Sigmoid colon (tissue), 7 donors: ENCODE data around the gene CTPS2. TPM values are rescaled to one million over a fixed set of nuclear protein-coding genes. Genes with fewer than 3 reads are reported as not detected.
"Not testable (repeated sequence)": the region's sequence is repeated elsewhere in the genome, so short reads cannot be mapped to it uniquely, and the experiment has no call there.

Source experiments
- DNase-seq: peaks from one replicate; pipeline ENCODE4 v3.0.0-alpha.2; 2019
- H3K27ac ChIP-seq, 4 donors: fragments of 200-600 bp; sonication (generic); one replicate each; pipeline ENCODE4 v1.5.1; 2016 to 2019; ENCODE audit warnings: mild to moderate bottlenecking in 1 of 4
- H3K27me3 ChIP-seq, 3 donors: fragments of 200-600 bp; sonication (generic); one replicate each; pipeline ENCODE4 v1.5.1; 2019; ENCODE audit warnings: mild to moderate bottlenecking in 1 of 3
- H3K36me3 ChIP-seq, 4 donors: fragments of 200-600 bp; sonication (generic); one replicate each; pipeline ENCODE4 v1.5.1; 2016 to 2019
- H3K4me1 ChIP-seq, 4 donors: fragments of 200-600 bp; sonication (generic); one replicate each; pipeline ENCODE4 v1.5.1; 2017 to 2019
- H3K4me3 ChIP-seq, 4 donors: fragments of 200-600 bp; sonication (generic); one replicate each; pipeline ENCODE4 v1.5.1; 2017 to 2019; ENCODE audit warnings: mild to moderate bottlenecking in 2 of 4, moderate library complexity in 1 of 4
- H3K9me3 ChIP-seq, 4 donors: fragments of 200-600 bp in 3 of 4; sonication (generic) in 3 of 4; one replicate each; pipeline versions ENCODE4 v1.5.1 to v1.6.1; 2013 to 2019
- CTCF ChIP-seq, 4 experiments: fragments of 450-650 bp in 3 of 4; fragments of 200-600 bp in 1 of 4; IDR thresholded peaks; one replicate each; pipeline ENCODE4 v1.5.1; 2016 to 2019; ENCODE audit warnings: antibody characterized with exemption in 4 of 4, mild to moderate bottlenecking in 3 of 4, moderate library complexity in 2 of 4
- EP300 ChIP-seq, 4 donors: sonication (generic); formaldehyde crosslinking; IDR thresholded peaks; one replicate each; pipeline ENCODE4 v1.6.1; 2017; ENCODE audit warnings: antibody characterized with exemption in 4 of 4
- POLR2A ChIP-seq, 2 donors: fragments of 450-650 bp; IDR thresholded peaks; one replicate each; pipeline ENCODE4 v1.6.1; 2016; ENCODE audit warnings: antibody characterized with exemption in 2 of 2, mild to moderate bottlenecking in 2 of 2, moderate library complexity in 2 of 2
- POLR2AphosphoS5 ChIP-seq, 4 donors: sonication (generic); formaldehyde crosslinking; IDR thresholded peaks; one replicate each; pipeline ENCODE4 v1.6.1; 2017; ENCODE audit warnings: antibody characterized with exemption in 4 of 4
- WGBS, 2 donors: extraction: QIAGEN DNeasy Blood & Tissue Kit; methylation state at CpG; one replicate each; pipeline ENCODE4 v1.1.7; 2013; 5-methylcytosine and 5-hydroxymethylcytosine counted together
- intact Hi-C: fragments of 100-400 bp; cut with DNase I; formaldehyde crosslinking; loops from one replicate; pipeline ENCODE4 v1.15.1; 2023
- polyA plus RNA-seq, 3 donors: library from polyadenylated mRNA; stranded (reverse); fragments of 200-250 nt; gene quantifications; one replicate each; pipeline ENCODE4 v1.2.3, GENCODE V29; 2013
- total RNA-seq, 4 donors: library from RNA; depleted of rRNA; stranded (reverse); fragments of >200 nt; gene quantifications; one replicate each; pipeline ENCODE4 v1.1.0, GENCODE V29; 2016
- donor health status: healthy with polysubstance abuse.
- donor health status: Bipolar disorder and iron deficiency.
- donor health status: healthy.

The CTPS2 gene
- total and polyA plus RNA-seq, 7 donors, result 6.0 to 23.0 (median 11.7) TPM

DNA sequence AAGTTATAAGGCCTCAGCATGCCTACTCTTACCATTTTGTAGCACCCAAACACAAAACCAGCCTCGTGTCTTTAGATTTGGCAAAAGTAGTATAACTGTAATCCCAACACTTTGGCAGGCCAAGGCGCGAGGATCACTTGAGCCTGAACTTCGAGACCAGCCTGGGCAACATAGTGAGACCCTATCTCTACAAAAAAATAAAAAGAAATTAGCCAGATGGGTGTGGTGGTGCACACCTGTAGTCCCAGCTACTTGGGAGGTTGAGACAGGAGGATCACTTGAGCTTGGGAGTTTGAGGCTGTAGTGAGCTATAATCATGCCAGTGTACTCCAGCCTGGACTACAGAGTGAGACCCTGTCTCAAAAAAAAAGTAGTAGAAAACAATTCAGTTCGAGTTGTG, 24.6 kb upstream of the CTPS2 start:
- intact Hi-C loops, result no loop called here
- WGBS, 2 donors, result 97 to 99% methylated on average over 5 of the region's 5 CpGs
- H3K4me3 ChIP-seq, result no peak overlapping the region
- TF ChIP-seq EP300 (IDR thresholded peaks at IDR 0.05) (no peak), POLR2AphosphoS5 (IDR thresholded peaks at IDR 0.05) (no peak)
- DNase-seq, result no peak
- no peaks in the 10 kb centered on the region for H3K9me3 ChIP-seq
- no peaks in the 10 kb centered on the region for H3K4me1 ChIP-seq
- H3K27ac ChIP-seq, result no peak overlapping the region
- peaks cover 0 to 29% (median 14%) of the 10 kb centered on the region in 4 donors for H3K36me3 ChIP-seq
- H3K27me3 ChIP-seq, result no peaks in the 10 kb centered on the region

GRCh38 chrX:16733013-16733412, 20.5 kb upstream of the CTPS2 start:
- Histone ChIP-seq H3K36me3 (peaks cover 0 to 22% (median 12%) of the 10 kb centered on the region in 4 donors), H3K4me3 (no peak overlapping the region), H3K9me3 (no peaks in the 10 kb centered on the region), H3K27me3 (no peaks in the 10 kb centered on the region), H3K4me1 (no peaks in the 10 kb centered on the region), H3K27ac (no peak overlapping the region)
- TF ChIP-seq POLR2A (IDR thresholded peaks at IDR 0.05) (no peak), POLR2AphosphoS5 (IDR thresholded peaks at IDR 0.05) (no peak), EP300 (IDR thresholded peaks at IDR 0.05) (no peak), CTCF (IDR thresholded peaks at IDR 0.05) (no peak)
- no peak for DNase-seq
- intact Hi-C loops, result no loop called here

DNA sequence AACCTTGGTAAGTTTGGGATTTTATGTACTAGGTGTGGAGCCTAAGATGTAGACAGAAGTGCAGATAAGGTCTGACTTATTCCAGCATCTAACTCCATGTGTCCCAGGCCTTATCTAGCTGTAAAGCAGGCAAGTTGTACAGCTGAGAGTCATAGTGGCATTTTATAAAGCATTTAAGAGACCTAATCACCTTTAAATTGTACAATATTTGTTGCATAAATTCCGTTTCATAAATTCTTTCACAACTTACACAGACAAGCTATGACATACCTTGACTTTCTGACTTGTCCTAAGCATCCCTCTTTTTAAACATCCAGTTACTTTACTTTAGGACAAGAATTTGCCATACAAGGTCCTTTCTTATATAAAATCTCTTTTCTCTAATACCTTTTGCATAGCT, 18.0 kb upstream of the CTPS2 start:
- H3K27ac ChIP-seq, result no peak overlapping the region
- no peaks in the 10 kb centered on the region for H3K36me3 ChIP-seq
- no peak for DNase-seq
- TF ChIP-seq POLR2AphosphoS5 (IDR thresholded peaks at IDR 0.05), result no peak
- TF ChIP-seq EP300 (IDR thresholded peaks at IDR 0.05), result no peak
- no peak for TF ChIP-seq CTCF (IDR thresholded peaks at IDR 0.05)
- TF ChIP-seq POLR2A (IDR thresholded peaks at IDR 0.05), result no peak
- 96 to 98% methylated on average over 1 of the region's 1 CpG for WGBS, 2 donors
- H3K27me3 ChIP-seq, result no peaks in the 10 kb centered on the region
- H3K4me1 ChIP-seq, result no peaks in the 10 kb centered on the region
- H3K9me3 ChIP-seq, result no peaks in the 10 kb centered on the region
- intact Hi-C loops, result no loop called here
- no peak overlapping the region for H3K4me3 ChIP-seq

DNA sequence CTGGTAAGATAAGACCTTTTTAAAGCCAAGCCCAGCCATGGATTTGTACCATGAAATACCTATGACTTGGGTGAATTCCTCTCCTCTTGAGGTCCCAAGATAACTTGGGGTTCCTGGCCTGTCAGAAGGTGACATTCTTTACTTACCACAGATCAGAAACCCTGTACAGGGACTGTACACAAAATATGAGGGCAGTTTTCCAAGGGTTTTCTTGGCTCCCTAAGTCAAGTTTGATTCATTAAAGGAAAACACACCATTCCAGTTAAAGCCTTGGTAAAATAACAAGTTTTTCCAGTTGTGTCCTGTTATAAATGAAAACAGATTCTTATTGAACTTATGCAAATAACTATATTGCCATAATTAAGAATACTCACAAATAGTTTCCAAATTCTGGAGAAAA, 15.2 kb upstream of the CTPS2 start:
- TF ChIP-seq POLR2AphosphoS5 (IDR thresholded peaks at IDR 0.05) (no peak), CTCF (IDR thresholded peaks at IDR 0.05) (no peak), POLR2A (IDR thresholded peaks at IDR 0.05) (no peak), EP300 (IDR thresholded peaks at IDR 0.05) (no peak)
- peaks cover 0 to 4% (median 0%) of the 10 kb centered on the region in 4 donors for H3K4me1 ChIP-seq
- no peak overlapping the region for H3K4me3 ChIP-seq
- H3K27ac ChIP-seq, result no peak overlapping the region
- H3K9me3 ChIP-seq, result no peaks in the 10 kb centered on the region
- DNase-seq, result no peak
- no peaks in the 10 kb centered on the region for H3K27me3 ChIP-seq
- no peaks in the 10 kb centered on the region for H3K36me3 ChIP-seq
- intact Hi-C loops, result loop anchor here (2.0 kb wide), 1 partner anchor 49 kb away; no protein-coding TSS in a partner anchor

- H3K27me3 ChIP-seq, H3K27ac ChIP-seq, intact Hi-C loops, H3K4me3 ChIP-seq, H3K36me3 ChIP-seq, H3K9me3 ChIP-seq, H3K4me1 ChIP-seq: not testable (repeated sequence)
- peak; percentile 13 for DNase-seq
- WGBS, 2 donors, result 27 to 74% methylated on average over 5 of the region's 5 CpGs
Observed at GRCh38 chrX:16726347-16726988, 14.0 kb upstream of the CTPS2 start.

DNA sequence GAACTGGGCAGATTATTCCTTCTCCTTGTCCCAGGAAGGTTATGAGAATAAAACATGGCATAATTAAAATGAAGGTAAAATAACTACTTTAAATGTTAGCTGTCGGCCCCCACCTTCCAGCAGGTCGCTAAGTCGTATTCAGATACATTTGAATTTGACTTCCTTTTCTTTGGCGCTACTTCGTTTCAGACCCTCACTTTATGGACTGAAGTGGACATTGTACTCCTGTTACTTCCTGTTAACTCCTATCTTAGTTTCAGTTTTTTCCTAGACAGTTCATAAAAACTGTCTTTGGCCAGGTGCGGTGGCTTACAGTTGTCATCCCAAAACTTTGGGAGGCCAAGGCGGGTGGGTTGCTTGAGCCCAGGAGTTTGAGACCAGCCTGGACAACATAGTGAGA, 12.6 kb upstream of the CTPS2 start:
- DNase-seq, result peak; percentile 8
- Histone ChIP-seq H3K27ac (no peak overlapping the region), H3K4me3 (no peak overlapping the region), H3K4me1 (peaks cover 0 to 17% (median 11%) of the 10 kb centered on the region in 4 donors), H3K36me3 (no peaks in the 10 kb centered on the region), H3K27me3 (no peaks in the 10 kb centered on the region), H3K9me3 (no peaks in the 10 kb centered on the region)
- TF ChIP-seq POLR2AphosphoS5 (IDR thresholded peaks at IDR 0.05) (no peak), EP300 (IDR thresholded peaks at IDR 0.05) (no peak), CTCF (IDR thresholded peaks at IDR 0.05) (no peak), POLR2A (IDR thresholded peaks at IDR 0.05) (no peak)
- 22 to 68% methylated on average over 7 of the region's 7 CpGs for WGBS, 2 donors
- intact Hi-C loops, result no loop called here
